Spleen (tissue), 11 donors: Measurements from ENCODE around the gene C10orf143. TPM values are rescaled to one million over a fixed set of nuclear protein-coding genes. Genes with fewer than 3 reads are reported as not detected.
A peak's percentile ranks its signal among the peaks of the same experiment; 100 is the strongest.

Experiments used
- DNase-seq: peaks from one replicate; pipeline ENCODE4 v3.0.0-alpha.2; 2020
- H3K27ac ChIP-seq, 8 donors: fragments of 200-600 bp; sonication (generic) in 7 of 8; 1 replicate in 4 of 8; 2 replicates in 4 of 8; pipeline versions ENCODE4 v1.5.0 to v1.8.0; 2016 to 2021; ENCODE audit warnings: inconsistent platforms in 4 of 8, mild to moderate bottlenecking in 4 of 8, moderate library complexity in 1 of 8
- H3K27me3 ChIP-seq, 7 donors: fragments of 200-600 bp; sonication (generic) in 6 of 7; replicated peaks in 1 of 7; 1 replicate in 4 of 7; 2 replicates in 3 of 7; pipeline versions ENCODE4 v1.5.0 to v1.8.0; 2016 to 2021; ENCODE audit warnings: inconsistent platforms in 3 of 7, mild to moderate bottlenecking in 1 of 7
- H3K36me3 ChIP-seq, 6 donors: fragments of 200-600 bp; sonication (generic) in 5 of 6; 1 replicate in 4 of 6; 2 replicates in 2 of 6; pipeline versions ENCODE4 v1.5.0 to v1.8.0; 2016 to 2021; ENCODE audit warnings: inconsistent platforms in 2 of 6
- H3K4me1 ChIP-seq, 6 donors: fragments of 200-600 bp; sonication (generic) in 5 of 6; 1 replicate in 3 of 6; 2 replicates in 3 of 6; pipeline versions ENCODE4 v1.5.0 to v1.8.0; 2016 to 2021; ENCODE audit warnings: inconsistent platforms in 3 of 6
- H3K4me3 ChIP-seq, 8 donors: fragments of 200-600 bp; sonication (generic) in 7 of 8; 1 replicate in 4 of 8; 2 replicates in 4 of 8; pipeline versions ENCODE4 v1.5.0 to v1.8.0; 2016 to 2021; ENCODE audit warnings: inconsistent platforms in 4 of 8, mild to moderate bottlenecking in 4 of 8, moderate library complexity in 2 of 8
- H3K9me3 ChIP-seq, 8 donors: fragments of 200-600 bp; sonication (generic) in 7 of 8; 1 replicate in 4 of 8; 2 replicates in 4 of 8; pipeline versions ENCODE4 v1.5.0 to v1.8.0; 2016 to 2021; ENCODE audit warnings: inconsistent platforms in 4 of 8
- POLR2A ChIP-seq, 3 donors: fragments of 450-650 bp; IDR thresholded peaks; one replicate each; pipeline ENCODE4 v1.5.1; 2017; ENCODE audit warnings: antibody characterized with exemption in 3 of 3, mild to moderate bottlenecking in 1 of 3
- POLR2AphosphoS5 ChIP-seq, 3 donors: sonication (generic); formaldehyde crosslinking; IDR thresholded peaks; one replicate each; pipeline ENCODE4 v1.5.1; 2017; ENCODE audit warnings: antibody characterized with exemption in 3 of 3
- WGBS, 5 donors: extraction: QIAGEN DNeasy Blood & Tissue Kit in 3 of 5; methylation state at CpG; one replicate each; pipeline versions ENCODE4 v1.1.5 to v1.1.7; 2013 to 2018; 5-methylcytosine and 5-hydroxymethylcytosine counted together
- intact Hi-C: fragments of 100-400 bp; cut with DNase I; formaldehyde crosslinking; loops from one replicate; pipeline ENCODE4 v1.15.0; 2023; ENCODE audit warnings: low total_unique reads
- polyA plus RNA-seq, 3 donors: library from polyadenylated mRNA; stranded (reverse); fragments of 200-250 nt; gene quantifications; one replicate each; pipeline ENCODE4 v1.2.1, GENCODE V29; 2013
- total RNA-seq, 7 donors: library from RNA; depleted of rRNA in 3 of 7; stranded (reverse); fragments of >200 nt in 3 of 7; fragmentation: NEBNext Ultra II Directional in 4 of 7; extraction: Animal tissue kit (Norgen Biotek cat#: 25700) in 4 of 7; gene quantifications; one replicate each; pipeline versions ENCODE4 v1.1.0 to v1.2.1, GENCODE V29; 2016 to 2021
- TF ChIP-seq, protein P1 (sequence below), 11 experiments: fragments of 200-600 bp in 7 of 11; fragments of 450-650 bp in 4 of 11; sonication (generic) in 4 of 11; IDR thresholded peaks in 8 of 11; conservative IDR thresholded peaks in 3 of 11; 1 replicate in 7 of 11; 2 replicates in 4 of 11; pipeline versions ENCODE4 v1.4.0 to v1.8.0; 2016 to 2021; ENCODE audit warnings: antibody characterized with exemption in 11 of 11, inconsistent platforms in 4 of 11, mild to moderate bottlenecking in 1 of 11
- donor health status: healthy with polysubstance abuse.
- donor health status: DM: no; HTN: no; CAD: no; lungs with moderate emphysema.
- donor health status: DM: no; HTN: no; CAD: no.
- donor health status: Bipolar disorder and iron deficiency.
- donor health status: healthy.
- donor health status: DM: no; HTN: no; CAD: no.
- donor health status: DM: yes; HTN: yes; CAD: no.

C10orf143 gene
- total and polyA plus RNA-seq, 10 donors: 2.3 to 15.6 (median 5.1) TPM

DNA sequence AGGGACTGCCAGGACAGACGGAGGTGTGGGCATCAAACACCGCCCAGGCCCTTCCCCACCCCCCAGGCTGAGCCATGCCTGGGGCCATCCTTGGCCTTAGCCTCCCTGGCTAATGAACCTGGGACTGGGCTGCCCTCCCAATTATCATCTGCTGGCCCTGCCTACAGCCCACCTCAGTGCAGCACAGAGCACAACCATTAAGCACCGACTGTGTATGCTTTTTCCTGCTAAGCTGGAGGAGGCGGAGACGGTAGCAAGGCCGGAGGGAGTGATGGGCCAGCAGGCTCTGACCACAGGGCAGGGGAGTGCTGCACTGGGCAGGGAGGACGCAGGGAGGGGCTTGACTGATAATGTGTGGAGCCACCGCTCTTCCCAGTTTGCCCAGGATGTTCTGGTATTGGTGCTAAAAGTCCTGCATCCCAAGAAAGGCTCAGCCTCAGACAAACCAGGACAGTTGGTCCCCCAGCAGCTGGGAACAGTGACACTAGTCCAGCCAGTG, 72.0 kb downstream of the C10orf143 start:
- H3K36me3 ChIP-seq: no peaks in the 10 kb centered on the region
- 87 to 90% (median 89%) methylated on average over 7 to 8 of the region's 8 CpGs for WGBS, 5 donors
- intact Hi-C loops: no loop called here

GRCh38 chr10:130038019-130038555, 72.5 kb downstream of the C10orf143 start:
- Histone ChIP-seq H3K27me3 (peaks cover 0 to 34% (median 0%) of the 10 kb centered on the region in 7 donors), H3K4me3 (no peak overlapping the region), H3K9me3 (no peaks in the 10 kb centered on the region), H3K36me3 (no peaks in the 10 kb centered on the region), H3K4me1 (no peaks in the 10 kb centered on the region), H3K27ac (no peak overlapping the region)
- no peak for DNase-seq
- intact Hi-C loops: no loop called here
- TF ChIP-seq, protein P1, sequence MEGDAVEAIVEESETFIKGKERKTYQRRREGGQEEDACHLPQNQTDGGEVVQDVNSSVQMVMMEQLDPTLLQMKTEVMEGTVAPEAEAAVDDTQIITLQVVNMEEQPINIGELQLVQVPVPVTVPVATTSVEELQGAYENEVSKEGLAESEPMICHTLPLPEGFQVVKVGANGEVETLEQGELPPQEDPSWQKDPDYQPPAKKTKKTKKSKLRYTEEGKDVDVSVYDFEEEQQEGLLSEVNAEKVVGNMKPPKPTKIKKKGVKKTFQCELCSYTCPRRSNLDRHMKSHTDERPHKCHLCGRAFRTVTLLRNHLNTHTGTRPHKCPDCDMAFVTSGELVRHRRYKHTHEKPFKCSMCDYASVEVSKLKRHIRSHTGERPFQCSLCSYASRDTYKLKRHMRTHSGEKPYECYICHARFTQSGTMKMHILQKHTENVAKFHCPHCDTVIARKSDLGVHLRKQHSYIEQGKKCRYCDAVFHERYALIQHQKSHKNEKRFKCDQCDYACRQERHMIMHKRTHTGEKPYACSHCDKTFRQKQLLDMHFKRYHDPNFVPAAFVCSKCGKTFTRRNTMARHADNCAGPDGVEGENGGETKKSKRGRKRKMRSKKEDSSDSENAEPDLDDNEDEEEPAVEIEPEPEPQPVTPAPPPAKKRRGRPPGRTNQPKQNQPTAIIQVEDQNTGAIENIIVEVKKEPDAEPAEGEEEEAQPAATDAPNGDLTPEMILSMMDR (IDR thresholded peaks at IDR 0.05 in 8 of 11, conservative IDR thresholded peaks at IDR 0.05 in 3 of 11): no peak
- TF ChIP-seq POLR2AphosphoS5 (IDR thresholded peaks at IDR 0.05) (no peak), POLR2A (IDR thresholded peaks at IDR 0.05) (no peak)
- 82 to 93% (median 89%) methylated on average over 8 of the region's 8 CpGs for WGBS, 5 donors

More for the DNA sequence above, 72.0 kb downstream of the C10orf143 start:
- no peak overlapping the region for H3K4me3 ChIP-seq
- no peaks in the 10 kb centered on the region for H3K9me3 ChIP-seq
- peaks cover 0 to 40% (median 0%) of the 10 kb centered on the region in 7 donors for H3K27me3 ChIP-seq
- H3K4me1 ChIP-seq: no peaks in the 10 kb centered on the region
- DNase-seq: no peak
- TF ChIP-seq, protein P1 (IDR thresholded peaks at IDR 0.05 in 8 of 11, conservative IDR thresholded peaks at IDR 0.05 in 3 of 11): no peak
- TF ChIP-seq POLR2AphosphoS5 (IDR thresholded peaks at IDR 0.05) (no peak), POLR2A (IDR thresholded peaks at IDR 0.05) (no peak)
- no peak overlapping the region for H3K27ac ChIP-seq

DNA sequence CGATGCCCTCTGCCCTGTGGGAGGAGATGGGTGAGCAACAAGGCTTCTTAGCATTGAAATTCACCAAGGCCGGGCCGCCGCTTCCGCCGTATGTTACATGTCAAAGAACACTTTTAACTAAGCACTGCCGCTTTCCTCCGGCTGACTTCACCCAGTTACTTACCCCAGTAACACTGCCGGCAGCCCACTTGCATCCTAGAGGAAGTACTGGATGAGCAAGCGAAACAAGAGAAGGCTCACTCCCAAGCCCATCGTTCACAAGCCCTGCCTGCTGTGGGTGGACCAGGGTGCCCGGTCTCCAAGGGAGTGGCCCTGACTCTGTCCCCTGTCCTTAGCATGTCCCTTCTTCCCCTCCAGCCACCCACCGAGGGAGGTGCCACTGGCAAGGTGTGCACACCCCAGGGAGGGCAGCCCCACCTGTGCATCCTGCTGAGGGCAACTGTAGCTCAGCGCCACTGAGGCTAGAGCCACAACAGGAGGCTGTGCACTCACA, 73.4 kb downstream of the C10orf143 start:
- Histone ChIP-seq H3K9me3 (no peaks in the 10 kb centered on the region), H3K4me3 (no peak overlapping the region), H3K36me3 (no peaks in the 10 kb centered on the region), H3K27me3 (peaks cover 0 to 26% (median 0%) of the 10 kb centered on the region in 7 donors), H3K27ac (no peak overlapping the region), H3K4me1 (no peaks in the 10 kb centered on the region)
- WGBS, 5 donors: 74 to 86% (median 84%) methylated on average over 13 to 14 of the region's 14 CpGs
- no peak for TF ChIP-seq POLR2AphosphoS5 (IDR thresholded peaks at IDR 0.05)
- TF ChIP-seq, protein P1 (IDR thresholded peaks at IDR 0.05 in 8 of 11, conservative IDR thresholded peaks at IDR 0.05 in 3 of 11): no peak
- TF ChIP-seq POLR2A (IDR thresholded peaks at IDR 0.05): no peak
- intact Hi-C loops: no loop called here
- peak; percentile 70 for DNase-seq

DNA sequence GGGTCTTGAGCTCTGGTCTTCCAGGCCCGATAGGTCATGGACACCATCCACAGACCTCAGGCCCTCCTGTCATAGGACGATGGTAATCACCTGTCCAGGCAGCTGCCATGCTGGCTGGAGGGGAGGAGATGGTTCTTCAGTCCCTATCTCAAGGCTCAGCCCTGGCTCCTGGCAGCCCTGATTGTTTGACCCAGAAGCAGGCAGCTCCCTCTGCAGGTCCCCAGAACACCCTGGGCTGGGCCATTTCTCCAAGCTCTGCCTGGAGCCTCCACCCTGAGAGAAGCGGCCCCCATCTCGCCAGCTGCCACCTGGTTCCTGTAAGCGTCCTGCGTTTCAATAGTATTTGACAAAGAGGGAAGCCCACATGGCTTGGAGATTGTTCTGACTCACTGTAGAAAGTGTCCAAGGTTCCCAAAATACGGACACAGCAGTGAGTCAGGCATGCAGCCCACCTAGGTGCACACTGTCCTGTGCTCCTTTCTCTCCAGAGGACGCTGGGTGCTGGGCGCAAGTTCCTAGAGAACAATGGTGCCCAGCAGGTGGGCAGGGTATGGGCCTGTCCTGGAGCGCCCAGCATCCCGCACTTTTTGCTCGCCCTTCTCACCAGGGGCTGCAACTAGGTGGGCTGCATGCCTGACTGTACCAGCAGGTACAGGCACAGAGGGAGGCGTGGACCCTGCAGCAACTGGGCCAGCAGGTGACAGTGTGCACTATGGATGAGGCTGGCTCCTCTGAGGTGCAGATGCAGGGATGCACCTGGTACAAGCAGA, 74.1 kb downstream of the C10orf143 start:
- H3K4me1 ChIP-seq: no peaks in the 10 kb centered on the region
- no peak overlapping the region for H3K27ac ChIP-seq
- no peak overlapping the region for H3K4me3 ChIP-seq
- WGBS, 5 donors: 80 to 92% (median 82%) methylated on average over 12 to 13 of the region's 13 CpGs
- H3K36me3 ChIP-seq: no peaks in the 10 kb centered on the region
- peaks cover 0 to 26% (median 0%) of the 10 kb centered on the region in 7 donors for H3K27me3 ChIP-seq
- no peaks in the 10 kb centered on the region for H3K9me3 ChIP-seq
- intact Hi-C loops: no loop called here
- DNase-seq: peak; percentile 48
- TF ChIP-seq, protein P1 (IDR thresholded peaks at IDR 0.05 in 8 of 11, conservative IDR thresholded peaks at IDR 0.05 in 3 of 11): no peak
- no peak for TF ChIP-seq POLR2AphosphoS5 (IDR thresholded peaks at IDR 0.05)
- no peak for TF ChIP-seq POLR2A (IDR thresholded peaks at IDR 0.05)
